Muscle of arm (tissue), 14 donors: ENCODE data around the gene GPATCH1. TPM values are rescaled to one million over a fixed set of nuclear protein-coding genes. Genes with fewer than 3 reads are reported as not detected.
"Not testable (repeated sequence)": the region's sequence is repeated elsewhere in the genome, so short reads cannot be mapped to it uniquely, and the experiment has no call there.

ENCODE experiments used
- DNase-seq: peaks from one replicate; pipeline ENCODE4 v3.0.0-alpha.2; 2013
- long read RNA-seq, 11 donors: transcript quantifications; one replicate each; lab custom pipeline, GENCODE V29; 2026
- polyA plus RNA-seq, 12 donors: library from polyadenylated mRNA; unstranded; fragments of 120-200 nt; gene quantifications; one replicate each; pipeline ENCODE4 v1.2.1, GENCODE V29; 2013; ENCODE audit not compliant: insufficient read length in 12 of 12

Gene GPATCH1, protein sequence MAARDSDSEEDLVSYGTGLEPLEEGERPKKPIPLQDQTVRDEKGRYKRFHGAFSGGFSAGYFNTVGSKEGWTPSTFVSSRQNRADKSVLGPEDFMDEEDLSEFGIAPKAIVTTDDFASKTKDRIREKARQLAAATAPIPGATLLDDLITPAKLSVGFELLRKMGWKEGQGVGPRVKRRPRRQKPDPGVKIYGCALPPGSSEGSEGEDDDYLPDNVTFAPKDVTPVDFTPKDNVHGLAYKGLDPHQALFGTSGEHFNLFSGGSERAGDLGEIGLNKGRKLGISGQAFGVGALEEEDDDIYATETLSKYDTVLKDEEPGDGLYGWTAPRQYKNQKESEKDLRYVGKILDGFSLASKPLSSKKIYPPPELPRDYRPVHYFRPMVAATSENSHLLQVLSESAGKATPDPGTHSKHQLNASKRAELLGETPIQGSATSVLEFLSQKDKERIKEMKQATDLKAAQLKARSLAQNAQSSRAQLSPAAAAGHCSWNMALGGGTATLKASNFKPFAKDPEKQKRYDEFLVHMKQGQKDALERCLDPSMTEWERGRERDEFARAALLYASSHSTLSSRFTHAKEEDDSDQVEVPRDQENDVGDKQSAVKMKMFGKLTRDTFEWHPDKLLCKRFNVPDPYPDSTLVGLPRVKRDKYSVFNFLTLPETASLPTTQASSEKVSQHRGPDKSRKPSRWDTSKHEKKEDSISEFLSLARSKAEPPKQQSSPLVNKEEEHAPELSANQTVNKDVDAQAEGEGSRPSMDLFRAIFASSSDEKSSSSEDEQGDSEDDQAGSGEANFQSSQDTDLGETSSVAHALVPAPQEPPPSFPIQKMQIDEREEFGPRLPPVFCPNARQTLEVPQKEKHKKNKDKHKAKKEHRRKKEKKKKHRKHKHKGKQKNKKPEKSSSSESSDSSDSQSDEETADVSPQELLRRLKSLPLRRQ
- polyA plus RNA-seq, result 10 to 100 TPM in 3 of 12 donors, 1 to 10 TPM in 8, not detected in 1; 6.5 to 12.2 (median 8.2) TPM
- long read RNA-seq, donor 1, result 0 reads
- long read RNA-seq, donor 2, partial matches to known transcripts, result 0 of 2 reads
- long read RNA-seq, donor 2, other reads (novel, unspliced or antisense), result 0 of 2 reads
- long read RNA-seq, donor 3, result 0 reads
- long read RNA-seq, donor 4, result 0 reads
- long read RNA-seq, donor 5, result 0 reads
- long read RNA-seq, donor 6, partial matches to known transcripts, result 0 of 1 reads
- long read RNA-seq, donor 6, other reads (novel, unspliced or antisense), result 0 of 1 reads
- long read RNA-seq, donor 7, result 0 reads
- long read RNA-seq, donor 8, partial matches to known transcripts, result 0 of 1 reads
- long read RNA-seq, donor 8, other reads (novel, unspliced or antisense), result 0 of 1 reads
- long read RNA-seq, donor 9, partial matches to known transcripts, result 0 of 1 reads
- long read RNA-seq, donor 9, other reads (novel, unspliced or antisense), result 0 of 1 reads
- long read RNA-seq, donor 10, partial matches to known transcripts, result 0 of 1 reads
- long read RNA-seq, donor 10, other reads (novel, unspliced or antisense), result 0 of 1 reads
- long read RNA-seq, donor 11, result 0 reads

DNA sequence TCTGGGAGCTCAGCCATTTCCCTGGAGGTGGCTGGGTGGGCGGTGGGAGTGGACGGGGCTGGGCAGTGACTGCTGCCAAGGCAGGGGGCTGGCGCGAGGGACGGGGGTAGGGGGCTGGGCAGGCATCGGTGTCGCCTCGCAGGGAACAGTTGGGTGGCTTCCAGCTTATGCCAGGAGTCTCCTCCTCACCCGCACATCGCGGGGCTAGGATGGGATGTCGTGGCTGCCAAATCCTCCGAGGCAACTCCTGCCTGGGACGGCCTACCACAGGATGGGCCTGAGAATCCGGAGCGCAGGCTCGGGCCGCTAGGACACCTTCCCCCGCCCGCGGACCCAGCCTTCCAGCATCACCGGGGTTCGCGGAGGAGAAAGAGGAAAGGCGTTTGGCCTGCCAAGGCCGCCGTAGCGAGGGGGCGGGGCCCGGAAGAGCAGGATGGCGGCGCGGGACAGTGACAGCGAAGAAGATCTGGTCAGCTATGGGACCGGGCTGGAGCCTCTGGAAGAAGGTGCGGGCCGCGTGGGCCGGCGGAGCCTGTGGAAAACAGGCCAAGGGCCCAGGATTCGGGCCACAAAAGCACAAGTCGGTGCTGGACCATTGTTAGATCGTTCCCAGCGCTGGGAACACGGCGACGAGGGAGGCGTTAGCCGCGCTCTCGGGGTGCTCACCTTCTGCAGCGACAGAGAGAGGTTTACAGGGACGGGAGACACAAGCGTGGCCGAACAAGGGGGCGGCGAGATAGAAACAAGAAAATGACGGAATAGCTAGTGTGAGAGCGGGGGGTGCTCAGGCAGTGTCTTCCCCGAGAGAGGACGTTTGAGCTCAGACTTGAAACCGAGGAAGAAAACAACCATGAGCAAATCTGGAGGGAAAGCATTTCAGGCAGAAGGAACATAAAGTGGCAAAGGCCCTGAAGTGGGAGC is at the start of gene GPATCH1:
Gene GPATCH1, plus strand, starts transcription at position 421 of the 921 bp plus-strand sequence. Its CDS starts 13 bp downstream, at position 434.
- peak; percentile 93 for DNase-seq

DNA sequence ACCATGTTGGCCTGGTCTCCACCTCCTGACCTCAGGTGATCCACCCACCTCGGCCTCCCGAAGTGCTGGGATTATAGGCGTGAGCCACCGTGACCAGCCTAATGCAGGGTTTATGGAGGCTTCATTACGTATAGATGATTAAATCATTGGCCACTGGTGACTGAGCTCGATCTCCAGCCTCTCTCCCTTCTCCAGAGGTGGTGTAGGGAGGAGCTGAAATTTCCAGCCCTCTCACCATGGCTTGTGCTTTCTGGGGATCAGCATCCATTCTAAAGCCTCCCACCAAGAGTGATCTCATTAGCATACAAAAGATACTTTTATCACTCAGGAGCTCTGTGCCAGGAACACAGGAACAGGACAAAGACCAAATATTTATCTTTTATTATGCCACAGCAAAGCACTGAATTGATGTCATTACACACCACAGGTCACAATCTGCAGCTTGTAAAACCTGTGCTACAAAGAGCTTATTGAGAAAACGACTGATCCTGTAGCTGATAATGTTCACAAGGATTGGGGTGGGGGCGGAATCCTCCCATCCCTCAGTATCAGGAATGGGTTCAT is 48.7 kb upstream of the GPATCH1 start:
- no peak for DNase-seq

- no peak for DNase-seq
Measured at GRCh38 chr19:33035461-33035860, 45.5 kb upstream of the GPATCH1 start.

GRCh38 chr19:33036370-33037167 is 44.4 kb upstream of the GPATCH1 start:
- not testable (repeated sequence) for DNase-seq

GRCh38 chr19:33037168-33038025 is 43.6 kb upstream of the GPATCH1 start:
- not testable (repeated sequence) for DNase-seq

GRCh38 chr19:33039108-33039599 is 41.8 kb upstream of the GPATCH1 start:
- DNase-seq, result no peak

GRCh38 chr19:33039815-33040214 is 41.2 kb upstream of the GPATCH1 start:
- DNase-seq, result no peak

- no peak for DNase-seq
Measured at GRCh38 chr19:33040994-33041827, 39.8 kb upstream of the GPATCH1 start.

- not testable (repeated sequence) for DNase-seq
Measured at GRCh38 chr19:33041828-33042160, 39.2 kb upstream of the GPATCH1 start.

GRCh38 chr19:33047422-33047821 is 33.6 kb upstream of the GPATCH1 start:
- no peak for DNase-seq

- DNase-seq, result no peak
Measured at GRCh38 chr19:33048806-33049676, 31.9 kb upstream of the GPATCH1 start.

DNA sequence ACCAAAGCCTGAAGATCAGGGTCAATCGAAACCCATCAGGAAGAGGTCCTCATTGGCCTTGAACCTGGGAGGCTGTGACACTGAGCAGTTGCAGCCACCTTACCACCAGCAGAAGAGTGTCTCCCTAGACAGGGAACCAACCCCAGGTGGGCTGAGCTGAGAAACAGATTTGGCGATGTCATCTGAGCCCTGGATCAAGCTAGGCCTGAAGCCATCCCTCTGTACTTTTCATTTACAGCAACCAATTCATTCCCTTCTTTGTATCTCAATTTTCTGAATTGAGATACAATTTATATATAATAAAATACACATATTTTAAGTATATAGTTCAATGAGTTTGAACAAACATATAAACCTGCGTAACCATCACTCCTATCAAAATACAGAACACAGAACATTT is 30.9 kb upstream of the GPATCH1 start:
- no peak for DNase-seq

DNA sequence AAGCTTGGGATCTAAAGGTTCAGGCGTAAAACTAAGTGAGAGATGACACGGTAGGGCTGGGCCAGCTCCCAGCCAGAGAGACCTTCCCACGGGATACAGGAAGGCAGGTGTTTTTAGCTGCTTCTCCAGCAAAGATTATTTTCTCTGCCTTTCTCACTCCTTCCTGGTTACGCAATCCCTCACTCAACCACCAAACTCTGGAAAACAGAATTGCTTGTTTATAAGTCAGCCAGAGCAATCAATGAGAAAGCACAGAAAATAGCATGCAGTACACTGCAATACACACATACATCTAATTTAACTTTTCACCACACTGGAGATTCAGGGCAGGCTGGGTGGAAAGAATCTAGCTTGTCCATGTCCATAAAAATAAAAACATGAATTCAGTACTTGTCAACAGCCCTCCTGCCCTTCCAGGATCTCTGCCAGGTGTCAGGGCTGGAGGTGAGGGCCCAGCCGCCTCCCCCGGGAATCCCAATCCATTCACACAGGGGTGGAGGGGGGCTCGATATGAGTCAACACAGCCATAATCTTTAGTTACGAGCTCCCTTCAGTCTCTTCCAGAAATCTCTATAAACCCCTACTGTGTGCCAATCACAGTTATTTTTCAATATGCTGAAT is 28.5 kb upstream of the GPATCH1 start:
- DNase-seq, result no peak

GRCh38 chr19:33054623-33055022 is 26.4 kb upstream of the GPATCH1 start:
- no peak for DNase-seq

DNA sequence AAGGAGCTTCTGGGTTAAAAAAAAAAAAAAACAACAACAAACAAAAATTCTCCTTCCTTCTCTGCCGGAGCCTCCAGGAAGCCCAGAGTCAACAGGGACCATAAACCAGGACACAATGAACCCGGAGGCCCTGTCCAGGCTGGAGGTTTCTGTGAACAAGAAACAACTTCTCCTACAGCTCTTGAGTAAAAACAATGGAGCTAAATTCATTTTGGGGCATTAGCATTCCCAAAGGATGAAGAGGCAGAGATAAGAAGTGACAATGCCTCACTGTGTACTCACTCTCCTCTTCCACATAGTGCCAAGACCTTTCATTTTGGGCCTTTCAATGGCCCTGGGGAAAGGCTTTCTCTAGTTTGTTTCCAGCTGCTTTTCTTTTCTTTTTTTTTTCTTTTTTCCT is 25.3 kb upstream of the GPATCH1 start:
- DNase-seq, result no peak
